SK-N-SH treated with all-trans-retinoic acid at 6 μM for 48 hours (cell line): Measurements from ENCODE around the gene CTNNA3.

Source experiments
- ATAC-seq: fragments of 200-7000 bp; cut with Tn5 transposase; 3 replicates; pipeline ENCODE4 v1.9.1; 2020; ENCODE audit warnings: mild to moderate bottlenecking, moderate library complexity
- ARNTL ChIP-seq: fragments of 450-650 bp; formaldehyde crosslinking; IDR thresholded peaks from 2 replicates; pipeline ENCODE4 v1.5.0; 2020; ENCODE audit warnings: low read depth, mild to moderate bottlenecking, moderate library complexity, borderline replicate concordance
- BACH2 ChIP-seq: fragments of 250-450 bp; sonication (Bioruptor Pico); IDR thresholded peaks from 2 replicates; pipeline ENCODE4 v1.9.0; 2021; ENCODE audit warnings: mild to moderate bottlenecking, borderline replicate concordance
- ESRRG ChIP-seq: fragments of 250-450 bp; sonication (Bioruptor Pico); IDR thresholded peaks from 2 replicates; pipeline ENCODE4 v1.6.1; 2021; ENCODE audit warnings: mild to moderate bottlenecking
- GLIS3 ChIP-seq: fragments of 250-450 bp; sonication (Bioruptor Pico); IDR thresholded peaks from 2 replicates; pipeline ENCODE4 v1.5.0; 2020; ENCODE audit warnings: mild to moderate bottlenecking, moderate library complexity
- ISL1 ChIP-seq: fragments of 250-450 bp; sonication (Bioruptor Pico); IDR thresholded peaks from 2 replicates; pipeline ENCODE4 v2.1.2; 2022; ENCODE audit warnings: mild to moderate bottlenecking, moderate library complexity
- RARB ChIP-seq: fragments of 250-450 bp; sonication (Bioruptor Pico); IDR thresholded peaks from 2 replicates; pipeline ENCODE4 v1.8.0; 2021; ENCODE audit warnings: mild to moderate bottlenecking, moderate library complexity
- SNAI2 ChIP-seq: fragments of 250-450 bp; sonication (Bioruptor Pico); IDR thresholded peaks from 2 replicates; pipeline ENCODE4 v1.5.0; 2020; ENCODE audit warnings: mild to moderate bottlenecking, moderate library complexity
- TCF4 ChIP-seq: fragments of 250-450 bp; sonication (Bioruptor Pico); IDR thresholded peaks from 2 replicates; pipeline ENCODE4 v1.8.0; 2021; ENCODE audit warnings: mild to moderate bottlenecking, moderate library complexity, borderline replicate concordance
- TOX ChIP-seq: fragments of 250-450 bp; sonication (Bioruptor Pico); IDR thresholded peaks from 2 replicates; pipeline ENCODE4 v1.8.0; 2021; ENCODE audit warnings: mild to moderate bottlenecking, moderate library complexity, borderline replicate concordance
- ZC3H10 ChIP-seq: fragments of 250-450 bp; sonication (Bioruptor Pico); IDR thresholded peaks from 2 replicates; pipeline ENCODE4 v1.5.1; 2021; ENCODE audit warnings: mild to moderate bottlenecking, moderate library complexity
- ZFP3 ChIP-seq: fragments of 250-450 bp; sonication (Bioruptor Pico); IDR thresholded peaks from 2 replicates; pipeline ENCODE4 v1.5.0; 2020; ENCODE audit warnings: mild to moderate bottlenecking, moderate library complexity
- ZFP30 ChIP-seq: fragments of 450-650 bp; formaldehyde crosslinking; IDR thresholded peaks from 2 replicates; pipeline ENCODE4 v1.5.0; 2022; ENCODE audit warnings: mild to moderate bottlenecking, moderate library complexity
- TF ChIP-seq, protein P1 (sequence below): fragments of 250-450 bp; sonication (Bioruptor Pico); IDR thresholded peaks from 2 replicates; pipeline ENCODE4 v1.5.1; 2021; ENCODE audit warnings: mild to moderate bottlenecking, moderate library complexity
- TF ChIP-seq, protein P2 (sequence below): fragments of 250-450 bp; sonication (Bioruptor Pico); IDR thresholded peaks from 2 replicates; pipeline ENCODE4 v1.5.0; 2020; ENCODE audit warnings: mild to moderate bottlenecking, moderate library complexity
- TF ChIP-seq, protein P3 (sequence below): fragments of 250-450 bp; sonication (Bioruptor Pico); IDR thresholded peaks from 2 replicates; pipeline ENCODE4 v1.8.0; 2020; ENCODE audit warnings: mild to moderate bottlenecking, moderate library complexity, borderline replicate concordance
- TF ChIP-seq, protein P4 (sequence below): fragments of 250-450 bp; sonication (Bioruptor Pico); IDR thresholded peaks from 2 replicates; pipeline ENCODE4 v1.8.0; 2021; ENCODE audit warnings: low read depth, mild to moderate bottlenecking, moderate library complexity, borderline replicate concordance

The CTNNA3 gene

DNA sequence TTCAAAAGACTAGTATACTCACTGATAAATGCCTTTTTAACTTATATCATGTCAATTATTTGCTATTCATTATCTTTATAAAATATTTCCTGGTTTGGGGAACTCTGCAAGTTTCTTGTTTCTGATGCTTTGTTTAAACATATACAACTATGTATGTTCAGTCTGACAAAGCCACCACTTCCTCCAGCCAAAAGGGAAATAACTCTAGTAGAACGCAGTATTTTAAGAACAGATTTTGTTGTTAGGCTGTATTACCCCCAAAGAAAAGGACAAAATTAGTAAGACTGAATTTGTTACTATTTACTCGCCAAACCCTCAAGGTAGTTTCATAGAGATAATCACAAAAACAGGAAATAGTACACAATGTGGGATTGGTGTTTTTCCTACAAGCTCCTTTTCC lies 691.3 kb downstream of the CTNNA3 start:
- TF ChIP-seq ZC3H10 (CRISPR knock-in tag) (no peak), ZFP30 (CRISPR knock-in tag) (no peak), ESRRG (no peak), RARB (CRISPR knock-in tag) (no peak), ARNTL (CRISPR knock-in tag) (no peak), TCF4 (no peak), ZFP3 (CRISPR knock-in tag) (no peak), BACH2 (CRISPR knock-in tag) (no peak)
- TF ChIP-seq, protein P1, sequence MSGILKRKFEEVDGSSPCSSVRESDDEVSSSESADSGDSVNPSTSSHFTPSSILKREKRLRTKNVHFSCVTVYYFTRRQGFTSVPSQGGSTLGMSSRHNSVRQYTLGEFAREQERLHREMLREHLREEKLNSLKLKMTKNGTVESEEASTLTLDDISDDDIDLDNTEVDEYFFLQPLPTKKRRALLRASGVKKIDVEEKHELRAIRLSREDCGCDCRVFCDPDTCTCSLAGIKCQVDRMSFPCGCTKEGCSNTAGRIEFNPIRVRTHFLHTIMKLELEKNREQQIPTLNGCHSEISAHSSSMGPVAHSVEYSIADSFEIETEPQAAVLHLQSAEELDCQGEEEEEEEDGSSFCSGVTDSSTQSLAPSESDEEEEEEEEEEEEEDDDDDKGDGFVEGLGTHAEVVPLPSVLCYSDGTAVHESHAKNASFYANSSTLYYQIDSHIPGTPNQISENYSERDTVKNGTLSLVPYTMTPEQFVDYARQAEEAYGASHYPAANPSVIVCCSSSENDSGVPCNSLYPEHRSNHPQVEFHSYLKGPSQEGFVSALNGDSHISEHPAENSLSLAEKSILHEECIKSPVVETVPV, result no peak
- TF ChIP-seq, protein P2, sequence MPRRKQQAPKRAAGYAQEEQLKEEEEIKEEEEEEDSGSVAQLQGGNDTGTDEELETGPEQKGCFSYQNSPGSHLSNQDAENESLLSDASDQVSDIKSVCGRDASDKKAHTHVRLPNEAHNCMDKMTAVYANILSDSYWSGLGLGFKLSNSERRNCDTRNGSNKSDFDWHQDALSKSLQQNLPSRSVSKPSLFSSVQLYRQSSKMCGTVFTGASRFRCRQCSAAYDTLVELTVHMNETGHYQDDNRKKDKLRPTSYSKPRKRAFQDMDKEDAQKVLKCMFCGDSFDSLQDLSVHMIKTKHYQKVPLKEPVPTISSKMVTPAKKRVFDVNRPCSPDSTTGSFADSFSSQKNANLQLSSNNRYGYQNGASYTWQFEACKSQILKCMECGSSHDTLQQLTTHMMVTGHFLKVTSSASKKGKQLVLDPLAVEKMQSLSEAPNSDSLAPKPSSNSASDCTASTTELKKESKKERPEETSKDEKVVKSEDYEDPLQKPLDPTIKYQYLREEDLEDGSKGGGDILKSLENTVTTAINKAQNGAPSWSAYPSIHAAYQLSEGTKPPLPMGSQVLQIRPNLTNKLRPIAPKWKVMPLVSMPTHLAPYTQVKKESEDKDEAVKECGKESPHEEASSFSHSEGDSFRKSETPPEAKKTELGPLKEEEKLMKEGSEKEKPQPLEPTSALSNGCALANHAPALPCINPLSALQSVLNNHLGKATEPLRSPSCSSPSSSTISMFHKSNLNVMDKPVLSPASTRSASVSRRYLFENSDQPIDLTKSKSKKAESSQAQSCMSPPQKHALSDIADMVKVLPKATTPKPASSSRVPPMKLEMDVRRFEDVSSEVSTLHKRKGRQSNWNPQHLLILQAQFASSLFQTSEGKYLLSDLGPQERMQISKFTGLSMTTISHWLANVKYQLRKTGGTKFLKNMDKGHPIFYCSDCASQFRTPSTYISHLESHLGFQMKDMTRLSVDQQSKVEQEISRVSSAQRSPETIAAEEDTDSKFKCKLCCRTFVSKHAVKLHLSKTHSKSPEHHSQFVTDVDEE (CRISPR knock-in tag), result no peak
- TF ChIP-seq, protein P3, sequence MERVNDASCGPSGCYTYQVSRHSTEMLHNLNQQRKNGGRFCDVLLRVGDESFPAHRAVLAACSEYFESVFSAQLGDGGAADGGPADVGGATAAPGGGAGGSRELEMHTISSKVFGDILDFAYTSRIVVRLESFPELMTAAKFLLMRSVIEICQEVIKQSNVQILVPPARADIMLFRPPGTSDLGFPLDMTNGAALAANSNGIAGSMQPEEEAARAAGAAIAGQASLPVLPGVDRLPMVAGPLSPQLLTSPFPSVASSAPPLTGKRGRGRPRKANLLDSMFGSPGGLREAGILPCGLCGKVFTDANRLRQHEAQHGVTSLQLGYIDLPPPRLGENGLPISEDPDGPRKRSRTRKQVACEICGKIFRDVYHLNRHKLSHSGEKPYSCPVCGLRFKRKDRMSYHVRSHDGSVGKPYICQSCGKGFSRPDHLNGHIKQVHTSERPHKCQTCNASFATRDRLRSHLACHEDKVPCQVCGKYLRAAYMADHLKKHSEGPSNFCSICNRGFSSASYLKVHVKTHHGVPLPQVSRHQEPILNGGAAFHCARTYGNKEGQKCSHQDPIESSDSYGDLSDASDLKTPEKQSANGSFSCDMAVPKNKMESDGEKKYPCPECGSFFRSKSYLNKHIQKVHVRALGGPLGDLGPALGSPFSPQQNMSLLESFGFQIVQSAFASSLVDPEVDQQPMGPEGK (CRISPR knock-in tag), result no peak
- TF ChIP-seq, protein P4, sequence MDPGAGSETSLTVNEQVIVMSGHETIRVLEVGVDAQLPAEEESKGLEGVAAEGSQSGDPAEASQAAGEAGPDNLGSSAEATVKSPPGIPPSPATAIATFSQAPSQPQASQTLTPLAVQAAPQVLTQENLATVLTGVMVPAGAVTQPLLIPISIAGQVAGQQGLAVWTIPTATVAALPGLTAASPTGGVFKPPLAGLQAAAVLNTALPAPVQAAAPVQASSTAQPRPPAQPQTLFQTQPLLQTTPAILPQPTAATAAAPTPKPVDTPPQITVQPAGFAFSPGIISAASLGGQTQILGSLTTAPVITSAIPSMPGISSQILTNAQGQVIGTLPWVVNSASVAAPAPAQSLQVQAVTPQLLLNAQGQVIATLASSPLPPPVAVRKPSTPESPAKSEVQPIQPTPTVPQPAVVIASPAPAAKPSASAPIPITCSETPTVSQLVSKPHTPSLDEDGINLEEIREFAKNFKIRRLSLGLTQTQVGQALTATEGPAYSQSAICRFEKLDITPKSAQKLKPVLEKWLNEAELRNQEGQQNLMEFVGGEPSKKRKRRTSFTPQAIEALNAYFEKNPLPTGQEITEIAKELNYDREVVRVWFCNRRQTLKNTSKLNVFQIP (CRISPR knock-in tag), result no peak
- no peak for ATAC-seq

DNA sequence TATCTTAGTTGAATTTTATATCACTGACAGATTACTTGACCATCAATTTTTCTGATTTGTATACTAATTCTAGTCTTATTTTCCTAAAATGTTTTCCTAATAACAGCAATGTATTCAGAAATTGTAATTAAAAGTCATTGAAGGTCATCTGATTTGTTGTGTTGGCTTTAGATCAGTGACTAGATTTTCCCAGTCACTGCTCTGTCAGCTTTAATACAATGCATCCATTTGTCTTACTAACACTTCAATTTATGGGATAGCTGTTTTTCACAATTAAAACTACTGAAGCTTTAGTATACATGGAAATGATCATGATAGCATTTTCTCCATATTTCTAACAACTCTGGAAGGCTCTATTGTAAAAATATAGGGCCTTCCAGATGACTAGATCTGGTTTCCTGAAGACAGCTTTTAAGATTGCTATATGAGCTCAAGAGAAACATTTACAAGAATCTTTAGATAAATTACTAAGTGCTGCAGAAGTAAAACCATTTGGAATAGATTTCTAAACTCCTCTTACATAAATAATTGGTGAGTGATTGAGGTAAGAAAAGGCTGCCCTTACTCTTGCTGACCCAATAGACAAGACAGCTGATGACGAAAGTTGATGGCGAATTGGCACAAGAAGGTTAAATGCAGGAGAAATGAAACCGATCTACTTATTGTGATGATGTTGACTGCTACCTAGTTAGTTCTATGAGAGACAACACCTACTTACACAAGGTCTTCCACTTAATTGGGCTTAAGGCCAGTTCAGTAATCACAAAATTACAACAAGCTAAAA lies 696.0 kb downstream of the CTNNA3 start:
- ATAC-seq, result no peak
- no peak for TF ChIP-seq TOX
- TF ChIP-seq, protein P4 (CRISPR knock-in tag), result no peak
- no peak for TF ChIP-seq ISL1 (CRISPR knock-in tag)
- no peak for TF ChIP-seq SNAI2 (CRISPR knock-in tag)
- TF ChIP-seq BACH2 (CRISPR knock-in tag), result no peak
- no peak for TF ChIP-seq TCF4
- TF ChIP-seq, protein P3 (CRISPR knock-in tag), result no peak
- no peak for TF ChIP-seq GLIS3 (CRISPR knock-in tag)
- TF ChIP-seq, protein P2 (CRISPR knock-in tag), result no peak
